IMR-90 (cell line): Measurements from ENCODE around the gene CNGB1. TPM values are rescaled to one million over a fixed set of nuclear protein-coding genes. Genes with fewer than 3 reads are reported as not detected.

Source experiments
- ATAC-seq: fragments of 200-7000 bp; cut with Tn5 transposase; 2 replicates; pipeline ENCODE4 v1.9.1; 2020; ENCODE audit warnings: low read depth, mild to moderate bottlenecking, moderate library complexity
- BruUV-seq: library from RNA; stranded (reverse); fragments of 400-500 nt; replicated peaks from 2 replicates; lab custom pipeline; 2021; lab: Mats Ljungman, UMichigan
- CTCF ChIA-PET: fragments of 300-600 bp; formaldehyde crosslinking; extraction: SDS; loops from one replicate; lab custom pipeline; 2021; ENCODE audit warnings: antibody characterized with exemption; lab: Yijun Ruan, JAX
- POLR2A ChIA-PET: fragments of 300-600 bp; sonication (Branson Sonifier 250); formaldehyde crosslinking; loops from one replicate; lab custom pipeline; 2022; ENCODE audit warnings: antibody characterized with exemption; ENCODE audit not compliant: unreplicated experiment; lab: Charles Lee
- DNase-seq: peaks from one replicate; pipeline ENCODE4 v3.0.0; 2013
- H2AFZ ChIP-seq: replicated peaks from 2 replicates; pipeline ENCODE3; 2013; ENCODE audit warnings: low read length, mild to moderate bottlenecking; ENCODE audit not compliant: poor library complexity
- H2AK5ac ChIP-seq: 2 replicates; pipeline ENCODE4 v1.6.1; 2013; ENCODE audit warnings: low read depth, low read length, inconsistent platforms
- H2AK9ac ChIP-seq: replicated peaks from 2 replicates; pipeline ENCODE3; 2013; ENCODE audit warnings: mild to moderate bottlenecking, low read depth, low read length, moderate library complexity; ENCODE audit not compliant: poor library complexity
- H2BK120ac ChIP-seq: 2 replicates; pipeline ENCODE4 v1.6.1; 2013; ENCODE audit warnings: low read depth, low read length, inconsistent platforms
- H2BK15ac ChIP-seq: 3 replicates; pipeline ENCODE4 v1.6.1; 2013; ENCODE audit warnings: low read depth, low read length, inconsistent platforms
- H2BK20ac ChIP-seq: 2 replicates; pipeline ENCODE4 v1.6.1; 2013; ENCODE audit warnings: low read depth, mild to moderate bottlenecking, inconsistent platforms, low read length, moderate library complexity
- H2BK5ac ChIP-seq: 2 replicates; pipeline ENCODE4 v1.6.1; 2013; ENCODE audit warnings: mild to moderate bottlenecking, low read depth, low read length, inconsistent platforms; ENCODE audit not compliant: poor library complexity, severe bottlenecking
- H3K14ac ChIP-seq: replicated peaks from 2 replicates; pipeline ENCODE4 v1.6.1; 2013; ENCODE audit warnings: low read depth, low read length, inconsistent platforms
- H3K18ac ChIP-seq: 2 replicates; pipeline ENCODE4 v1.6.1; 2013; ENCODE audit warnings: low read depth, low read length, control low read depth
- H3K23ac ChIP-seq: 2 replicates; pipeline ENCODE4 v1.6.1; 2013; ENCODE audit warnings: low read depth, low read length, inconsistent platforms
- H3K27ac ChIP-seq: 2 replicates; pipeline ENCODE4 v1.5.1; 2013; ENCODE audit warnings: mild to moderate bottlenecking, control low read depth, low read length; ENCODE audit not compliant: insufficient read depth
- H3K27me3 ChIP-seq: 2 replicates; pipeline ENCODE4 v1.6.1; 2013; ENCODE audit warnings: low read length; ENCODE audit not compliant: control insufficient read depth, insufficient read depth
- H3K36me3 ChIP-seq: 2 replicates; pipeline ENCODE4 v1.6.1; 2013; ENCODE audit warnings: low read length, mixed read lengths; ENCODE audit not compliant: control insufficient read depth, insufficient read depth
- H3K4ac ChIP-seq: 2 replicates; pipeline ENCODE4 v1.6.1; 2013; ENCODE audit warnings: low read depth, low read length, inconsistent platforms
- H3K4me1 ChIP-seq: 2 replicates; pipeline ENCODE4 v1.6.1; 2013; ENCODE audit warnings: low read length, mixed read lengths; ENCODE audit not compliant: control insufficient read depth, insufficient read depth
- H3K4me2 ChIP-seq: 2 replicates; pipeline ENCODE4 v1.6.1; 2013; ENCODE audit warnings: low read depth, mild to moderate bottlenecking, control low read depth, low read length, moderate library complexity
- H3K4me3 ChIP-seq: 2 replicates; pipeline ENCODE4 v1.5.1; 2013; ENCODE audit warnings: low read depth, mild to moderate bottlenecking, control low read depth, low read length, moderate library complexity; ENCODE audit not compliant: insufficient read depth
- H3K56ac ChIP-seq: 2 replicates; pipeline ENCODE4 v1.6.1; 2013; ENCODE audit warnings: low read length, inconsistent platforms; ENCODE audit not compliant: insufficient read depth; ENCODE audit errors: extremely low read depth
- H3K79me1 ChIP-seq, 2 experiments: 2 replicates each; pipeline ENCODE4 v1.6.1; 2013; ENCODE audit warnings: low read length in 2 of 2, inconsistent platforms in 1 of 2, low read depth in 1 of 2
- H3K9ac ChIP-seq: 2 replicates; pipeline ENCODE4 v1.6.1; 2013; ENCODE audit warnings: low read depth, low read length, control low read depth
- H3K9me1 ChIP-seq: 2 replicates; pipeline ENCODE4 v1.6.1; 2013; ENCODE audit warnings: low read length, inconsistent platforms; ENCODE audit not compliant: insufficient read depth
- H3K9me3 ChIP-seq: 2 replicates; pipeline ENCODE4 v1.6.1; 2013; ENCODE audit warnings: low read length; ENCODE audit not compliant: control insufficient read depth, insufficient read depth
- H4K20me1 ChIP-seq: 2 replicates; pipeline ENCODE4 v1.6.1; 2013; ENCODE audit warnings: low read length, inconsistent platforms; ENCODE audit not compliant: insufficient read depth
- H4K5ac ChIP-seq: 2 replicates; pipeline ENCODE4 v1.6.1; 2013; ENCODE audit warnings: mild to moderate bottlenecking, low read depth, low read length, control low read depth
- H4K8ac ChIP-seq, 2 experiments: 2 replicates each; pipeline ENCODE4 v1.6.1; 2013; ENCODE audit warnings: low read depth in 2 of 2, low read length in 2 of 2, control low read depth in 1 of 2, inconsistent platforms in 1 of 2
- H4K91ac ChIP-seq: 2 replicates; pipeline ENCODE4 v1.6.1; 2013; ENCODE audit warnings: low read depth, low read length, inconsistent platforms; ENCODE audit not compliant: insufficient read depth
- CEBPB ChIP-seq: IDR thresholded peaks from 2 replicates; pipeline ENCODE4 v1.6.1; 2012; ENCODE audit warnings: low read depth, low read length, improper control_type of control experiment
- MAZ ChIP-seq: IDR thresholded peaks from 2 replicates; pipeline ENCODE4 v1.6.1; 2012; ENCODE audit warnings: low read depth, mild to moderate bottlenecking, low read length, improper control_type of control experiment, moderate library complexity, borderline replicate concordance
- WGBS, 2 experiments: methylation state at CpG; one replicate each; pipeline versions ENCODE4 v1.1.5 to v1.1.7; 2013; ENCODE audit warnings: missing lambda C conversion rate in 2 of 2; ENCODE audit not compliant: insufficient read length in 1 of 2; ENCODE audit errors: extremely low coverage in 2 of 2; 5-methylcytosine and 5-hydroxymethylcytosine counted together
- dilution Hi-C: fragments of 300-500 bp; cut with HindIII; formaldehyde crosslinking; loops from one replicate; pipeline ENCODE4 v1.14.3; 2018; ENCODE audit warnings: low sequenced_read_pairs; ENCODE audit not compliant: unreplicated experiment
- in situ Hi-C: fragments of 300-500 bp; cut with MboI; formaldehyde crosslinking; loops from 3 replicates; pipeline ENCODE4 v1.14.3; 2019; ENCODE audit warnings: low sequenced_read_pairs, inconsistent platforms, mixed read lengths
- intact Hi-C: fragments of 100-400 bp; cut with micrococcal nuclease; formaldehyde crosslinking; loops from 2 replicates; pipeline ENCODE4 v1.10.0; 2022
- polyA plus RNA-seq, 3 experiments: library from polyadenylated mRNA; depleted of rRNA; stranded (reverse); fragments of >200 nt; gene quantifications; 2 replicates each; pipeline ENCODE4 v1.2.3, GENCODE V29; 2012; ENCODE audit warnings: low replicate concordance in 1 of 3
- total RNA-seq: library from RNA; depleted of rRNA; stranded (reverse); fragments of >200 nt; gene quantifications from 2 replicates; pipeline ENCODE4 v1.2.3, GENCODE V29; 2012

CNGB1 gene
- total and polyA plus RNA-seq, 2 of the 4 experiments (the other 2 are of a cell fraction) = not detected

DNA sequence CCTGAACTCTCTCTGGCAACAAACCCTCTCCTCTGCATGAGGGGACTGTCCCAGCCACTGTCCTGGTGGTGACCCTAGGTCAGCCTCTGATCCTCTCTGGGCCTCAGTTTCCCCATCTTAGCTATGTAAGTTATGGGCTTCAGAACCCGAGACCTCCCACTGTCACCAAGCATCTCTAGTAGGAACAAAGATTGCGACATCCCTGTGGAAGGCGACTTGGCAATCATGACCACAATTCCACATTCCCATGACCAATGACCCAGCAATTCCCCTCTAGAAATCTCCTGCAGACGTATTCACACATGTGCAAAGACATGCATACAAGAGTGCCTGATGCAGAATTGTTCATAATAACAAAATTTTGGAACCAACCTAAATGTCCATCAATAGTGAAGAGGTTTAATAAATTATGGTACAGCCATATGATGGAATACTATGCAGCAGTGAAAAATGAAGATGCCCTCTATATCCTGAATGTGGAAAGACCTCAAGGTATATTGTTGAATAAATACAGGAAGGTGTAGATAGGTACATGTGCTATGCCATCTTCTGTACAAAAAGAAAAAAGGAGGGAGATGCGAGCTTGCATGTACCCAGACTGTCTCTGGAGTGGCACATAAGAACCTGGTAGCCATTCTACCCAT is 21.2 kb downstream of the CNGB1 start:
- H2BK15ac ChIP-seq = no peak overlapping the region
- H3K18ac ChIP-seq = no peak overlapping the region
- no peak overlapping the region for H2AK5ac ChIP-seq
- no peak overlapping the region for H3K4ac ChIP-seq
- no peak overlapping the region for H4K91ac ChIP-seq
- H3K9ac ChIP-seq = no peak overlapping the region
- H3K4me1 ChIP-seq = no peaks in the 10 kb centered on the region
- DNase-seq = no peak
- no TSS peak for BruUV-seq
- no peak overlapping the region for H2BK5ac ChIP-seq
- no peaks in the 10 kb centered on the region for H3K79me1 ChIP-seq
- no peaks in the 10 kb centered on the region; the same call in 1 of the 2 replicates for H3K9me3 ChIP-seq
- H2AFZ ChIP-seq = no peak overlapping the region
- no peak overlapping the region for H2AK9ac ChIP-seq
- TF ChIP-seq CEBPB (peak; percentile 84), MAZ (no peak)
- no peak for ATAC-seq
- no peak overlapping the region for H2BK120ac ChIP-seq
- H3K56ac ChIP-seq = no peak overlapping the region
- no peak overlapping the region for H3K4me2 ChIP-seq
- no peak overlapping the region for H3K27ac ChIP-seq
- intact Hi-C loops = no loop called here
- no peaks in the 10 kb centered on the region for H4K20me1 ChIP-seq
- H3K23ac ChIP-seq = no peak overlapping the region
- peaks cover 43% of the 10 kb centered on the region for H3K27me3 ChIP-seq
- no peak overlapping the region for H4K8ac ChIP-seq
- no peaks in the 10 kb centered on the region for H3K36me3 ChIP-seq
- WGBS, 2 experiments = 100% methylated on average over 2 of the region's 5 CpGs; no CpG with 5 or more reads in 1 of the 2 experiments
- no peak overlapping the region for H4K5ac ChIP-seq
- no peak overlapping the region for H3K4me3 ChIP-seq
- ChIA-PET CTCF (no interaction called here), POLR2A (no interaction called here)
- dilution Hi-C loops = no loop called here
- in situ Hi-C loops = no loop called here
- no peaks in the 10 kb centered on the region for H3K9me1 ChIP-seq
- no peak overlapping the region for H2BK20ac ChIP-seq
- no peak overlapping the region for H3K14ac ChIP-seq
